CD14-positive monocyte (primary cell): ENCODE data around the gene CCNH. TPM values are rescaled to one million over a fixed set of nuclear protein-coding genes. Genes with fewer than 3 reads are reported as not detected.

Source experiments
- DNase-seq, 3 donors: peaks; one replicate each; pipeline ENCODE4 v3.0.0-alpha.2; 2011 to 2022
- H2AFZ ChIP-seq: 2 replicates; pipeline ENCODE4 v1.6.0; 2012; ENCODE audit warnings: mild to moderate bottlenecking, low read depth, low read length, inconsistent platforms; ENCODE audit not compliant: insufficient read depth, poor library complexity, severe bottlenecking
- H3K27ac ChIP-seq, 2 donors: 1 replicate in 1 of 2; 2 replicates in 1 of 2; pipeline ENCODE4 v1.5.1; 2012 to 2013; ENCODE audit warnings: low read length in 2 of 2, control low read depth in 1 of 2, inconsistent platforms in 1 of 2, low read depth in 1 of 2, mild to moderate bottlenecking in 1 of 2
- H3K27me3 ChIP-seq, 2 donors: one replicate each; pipeline versions ENCODE4 v1.6.0 to v1.6.1; 2011 to 2013; ENCODE audit warnings: low read length in 2 of 2; ENCODE audit not compliant: control insufficient read depth in 2 of 2, insufficient read depth in 2 of 2
- H3K36me3 ChIP-seq, 2 donors: replicated peaks in 1 of 2; 1 replicate in 1 of 2; 2 replicates in 1 of 2; pipeline versions ENCODE4 v1.5.1 to v1.6.1; 2012 to 2013; ENCODE audit warnings: low read length in 2 of 2, control low read depth in 1 of 2, inconsistent platforms in 1 of 2, mild to moderate bottlenecking in 1 of 2; ENCODE audit not compliant: insufficient read depth in 2 of 2, control insufficient read depth in 1 of 2
- H3K4me1 ChIP-seq, 2 donors: 1 replicate in 1 of 2; 2 replicates in 1 of 2; pipeline versions ENCODE4 v1.5.1 to v1.6.1; 2012 to 2013; ENCODE audit warnings: low read length in 2 of 2, control low read depth in 1 of 2, inconsistent platforms in 1 of 2, mild to moderate bottlenecking in 1 of 2, moderate library complexity in 1 of 2; ENCODE audit not compliant: insufficient read depth in 2 of 2, control insufficient read depth in 1 of 2
- H3K4me2 ChIP-seq: replicated peaks from 2 replicates; pipeline ENCODE3; 2012; ENCODE audit warnings: low read length, moderate library complexity, mild to moderate bottlenecking; ENCODE audit not compliant: poor library complexity, severe bottlenecking; ENCODE audit errors: extremely low read depth
- H3K4me3 ChIP-seq, 3 experiments: fragments of 200-600 bp in 1 of 3; sonication (generic) in 1 of 3; replicated peaks in 1 of 3; 1 replicate in 2 of 3; 2 replicates in 1 of 3; pipeline ENCODE4 v1.5.1; 2011 to 2013; ENCODE audit warnings: low read length in 3 of 3, mild to moderate bottlenecking in 3 of 3, control low read depth in 2 of 3, low read depth in 2 of 3, inconsistent platforms in 1 of 3, moderate library complexity in 1 of 3
- H3K79me2 ChIP-seq: 2 replicates; pipeline ENCODE4 v1.6.0; 2012; ENCODE audit warnings: mild to moderate bottlenecking, control low read depth, inconsistent platforms, low read length, moderate library complexity; ENCODE audit not compliant: insufficient read depth
- H3K9ac ChIP-seq: 2 replicates; pipeline ENCODE4 v1.6.0; 2017; ENCODE audit warnings: low read length, mild to moderate bottlenecking; ENCODE audit not compliant: insufficient read depth, poor library complexity, severe bottlenecking
- H3K9me3 ChIP-seq, 2 donors: replicated peaks in 1 of 2; 1 replicate in 1 of 2; 2 replicates in 1 of 2; pipeline versions ENCODE4 v1.5.1 to v1.6.1; 2012 to 2013; ENCODE audit warnings: low read length in 2 of 2, control low read depth in 1 of 2; ENCODE audit not compliant: control insufficient read depth in 1 of 2, insufficient read depth in 1 of 2
- H4K20me1 ChIP-seq: 2 replicates; pipeline ENCODE4 v1.6.0; 2012; ENCODE audit warnings: mild to moderate bottlenecking, low read length, control low read depth, moderate library complexity; ENCODE audit not compliant: insufficient read depth
- H3K27ac Mint-ChIP-seq, 7 donors: one replicate each; pipeline ENCODE4 v1.8.0; 2020; ENCODE audit warnings: mild to moderate bottlenecking in 7 of 7, mixed read lengths in 7 of 7, moderate library complexity in 6 of 7, inconsistent platforms in 2 of 7
- H3K27me3 Mint-ChIP-seq, 3 donors: one replicate each; pipeline ENCODE4 v1.8.0; 2021 to 2022; ENCODE audit warnings: low read depth in 3 of 3, mild to moderate bottlenecking in 3 of 3, mixed read lengths in 3 of 3, moderate library complexity in 3 of 3, inconsistent platforms in 1 of 3
- H3K36me3 Mint-ChIP-seq, 2 donors: one replicate each; pipeline ENCODE4 v1.8.0; 2020; ENCODE audit warnings: mixed read lengths in 2 of 2, inconsistent platforms in 1 of 2, mild to moderate bottlenecking in 1 of 2
- H3K4me1 Mint-ChIP-seq: one replicate; pipeline ENCODE4 v1.8.0; 2020; ENCODE audit warnings: mild to moderate bottlenecking, mixed read lengths
- H3K4me3 Mint-ChIP-seq, 2 donors: one replicate each; pipeline ENCODE4 v1.8.0; 2020; ENCODE audit warnings: mild to moderate bottlenecking in 2 of 2, mixed read lengths in 2 of 2, moderate library complexity in 1 of 2
- H3K9me3 Mint-ChIP-seq, 7 donors: one replicate each; pipeline ENCODE4 v1.8.0; 2020 to 2022; ENCODE audit warnings: mixed read lengths in 7 of 7, mild to moderate bottlenecking in 6 of 7, moderate library complexity in 6 of 7, inconsistent platforms in 2 of 7
- CTCF ChIP-seq: fragments of 200-600 bp; IDR thresholded peaks from one replicate; pipeline ENCODE4 v1.8.0; 2022; ENCODE audit warnings: antibody characterized with exemption, mild to moderate bottlenecking
- WGBS: methylation state at CpG from one replicate; pipeline ENCODE4 v1.1.5; 2013; ENCODE audit warnings: missing lambda C conversion rate; ENCODE audit not compliant: insufficient coverage; 5-methylcytosine and 5-hydroxymethylcytosine counted together
- intact Hi-C, 2 donors: fragments of 100-400 bp; cut with micrococcal nuclease; formaldehyde crosslinking; loops; one replicate each; pipeline versions ENCODE4 v1.15.0 to v1.15.1; 2023
- polyA plus RNA-seq, 3 donors: library from polyadenylated mRNA; depleted of rRNA in 1 of 3; unstranded in 2 of 3; stranded (reverse) in 1 of 3; fragments of 300-500 nt in 2 of 3; fragments of >200 nt in 1 of 3; fragmentation: Illumina TruSeq in 2 of 3; gene quantifications; 1 replicate in 2 of 3; 2 replicates in 1 of 3; pipeline ENCODE4 v1.2.3, GENCODE V29; 2012 to 2021

Gene CCNH
- polyA plus RNA-seq, 3 donors: 60.3 to 64.0 (median 62.1) TPM

GRCh38 chr5:87403899-87404298 lies 8.8 kb downstream of the CCNH start:
- no peak overlapping the region for H3K27ac Mint-ChIP-seq

GRCh38 chr5:87403409-87403808 lies 9.3 kb downstream of the CCNH start:
- no peak for TF ChIP-seq CTCF
- H2AFZ ChIP-seq: no peak overlapping the region
- H3K4me1 ChIP-seq: peaks cover 17 to 27% of the 10 kb centered on the region in 2 donors
- no peak overlapping the region for H3K4me3 ChIP-seq
- Mint-ChIP-seq H3K9me3 (no peaks in the 10 kb centered on the region), H3K4me3 (no peak overlapping the region), H3K27me3 (peaks cover 0 to 3% (median 0%) of the 10 kb centered on the region in 3 donors), H3K4me1 (peaks cover 37% of the 10 kb centered on the region), H3K36me3 (peaks cover 72 to 82% of the 10 kb centered on the region in 2 donors), H3K27ac (no peak overlapping the region)
- no peak overlapping the region for H3K27ac ChIP-seq
- WGBS: no CpG with 5 or more reads among the region's 3 CpGs
- no peaks in the 10 kb centered on the region for H3K27me3 ChIP-seq
- H4K20me1 ChIP-seq: peaks cover 82% of the 10 kb centered on the region
- H3K9ac ChIP-seq: no peak overlapping the region
- peaks cover 68% of the 10 kb centered on the region for H3K79me2 ChIP-seq
- H3K4me2 ChIP-seq: no peak overlapping the region
- peaks cover 77 to 90% of the 10 kb centered on the region in 2 donors for H3K36me3 ChIP-seq
- no peak for DNase-seq
- H3K9me3 ChIP-seq: no peaks in the 10 kb centered on the region
- intact Hi-C loops: no loop called here

More at GRCh38 chr5:87403899-87404298, 8.8 kb downstream of the CCNH start:
- Histone ChIP-seq H3K4me3 (no peak overlapping the region), H4K20me1 (peaks cover 83% of the 10 kb centered on the region), H3K4me2 (no peak overlapping the region), H3K9ac (no peak overlapping the region), H3K79me2 (peaks cover 68% of the 10 kb centered on the region), H3K4me1 (peaks cover 13 to 22% of the 10 kb centered on the region in 2 donors), H3K9me3 (no peaks in the 10 kb centered on the region), H2AFZ (no peak overlapping the region), H3K27me3 (no peaks in the 10 kb centered on the region), H3K36me3 (peaks cover 80 to 90% of the 10 kb centered on the region in 2 donors), H3K27ac (no peak overlapping the region)
- Mint-ChIP-seq H3K27me3 (peaks cover 0 to 3% (median 0%) of the 10 kb centered on the region in 3 donors), H3K9me3 (no peaks in the 10 kb centered on the region), H3K4me1 (peaks cover 34% of the 10 kb centered on the region), H3K4me3 (no peak overlapping the region), H3K36me3 (peaks cover 72 to 82% of the 10 kb centered on the region in 2 donors)
- no peak for TF ChIP-seq CTCF
- no CpG with 5 or more reads among the region's 3 CpGs for WGBS
- intact Hi-C loops: no loop called here
- DNase-seq: no peak
